GM19467 (cell line): ENCODE results near the gene CLMP.
"Not testable (repeated sequence)": the region's sequence is repeated elsewhere in the genome, so short reads cannot be mapped to it uniquely, and the experiment has no call there.

Experiments
- ATAC-seq: cut with Tn5 transposase; IDR thresholded peaks from one replicate; pipeline ENCODE4 v1.9.1; 2021; ENCODE audit warnings: mild to moderate bottlenecking, moderate library complexity; ENCODE audit not compliant: unreplicated experiment

Gene CLMP

DNA sequence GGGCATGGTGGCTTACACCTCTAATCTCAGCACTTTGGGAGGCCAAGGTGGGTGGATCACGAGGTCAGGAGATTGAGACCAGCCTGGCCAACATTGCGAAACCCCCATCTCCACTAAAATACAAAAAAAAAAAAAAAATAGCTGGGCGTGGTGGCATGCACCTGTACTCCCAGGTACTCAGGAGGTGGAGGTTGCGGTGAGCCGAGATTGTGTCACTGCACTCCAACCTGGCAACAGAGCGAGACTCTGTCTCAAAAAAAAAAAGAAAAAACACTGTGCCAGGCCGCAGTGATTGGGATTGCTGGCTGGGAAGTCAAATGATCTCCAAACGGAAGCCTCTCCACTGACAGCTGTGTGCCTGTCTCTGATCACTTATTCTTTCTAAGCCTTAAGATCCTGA, 104.9 kb downstream of the CLMP start:
- ATAC-seq: not testable (repeated sequence)

DNA sequence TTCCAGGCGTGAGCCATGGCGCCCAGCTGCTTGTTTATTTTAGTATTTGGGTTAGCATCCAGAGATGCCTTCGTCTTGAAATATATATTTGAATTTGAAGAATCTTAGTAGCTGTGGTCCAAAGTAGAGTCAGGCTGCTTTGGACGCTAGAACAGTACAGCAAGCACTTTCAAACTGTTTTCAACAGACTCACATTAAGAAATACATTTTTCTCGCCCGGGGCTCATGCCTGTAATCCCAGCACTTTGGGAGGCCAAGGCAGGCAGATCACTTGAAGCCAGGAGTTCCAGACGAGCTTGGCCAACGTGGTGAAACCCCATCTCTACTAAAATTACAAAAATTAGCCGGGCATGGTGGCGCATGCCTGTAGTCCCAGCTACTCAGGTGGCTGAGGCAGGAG, 106.2 kb downstream of the CLMP start:
- not testable (repeated sequence) for ATAC-seq

DNA sequence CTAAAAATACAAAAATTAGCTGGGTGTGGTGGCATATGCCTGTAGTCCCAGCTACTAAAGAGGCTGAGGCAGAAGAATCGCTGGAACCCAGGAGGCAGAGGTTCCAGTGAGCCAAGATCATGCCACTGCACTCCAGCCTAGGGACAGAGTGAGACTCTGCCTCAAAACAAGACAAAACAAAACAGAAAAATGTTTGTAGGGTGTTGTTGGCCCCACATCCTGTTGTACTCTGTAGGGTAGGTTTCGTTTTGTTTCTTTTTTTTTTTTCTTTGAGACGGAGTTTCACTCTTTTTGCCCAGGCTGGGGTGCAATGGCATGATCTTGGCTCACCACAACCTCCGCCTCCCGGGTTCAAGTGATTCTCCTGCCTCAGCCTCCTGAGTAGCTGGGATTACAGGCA, 107.4 kb downstream of the CLMP start:
- peak; percentile 88 for ATAC-seq

DNA sequence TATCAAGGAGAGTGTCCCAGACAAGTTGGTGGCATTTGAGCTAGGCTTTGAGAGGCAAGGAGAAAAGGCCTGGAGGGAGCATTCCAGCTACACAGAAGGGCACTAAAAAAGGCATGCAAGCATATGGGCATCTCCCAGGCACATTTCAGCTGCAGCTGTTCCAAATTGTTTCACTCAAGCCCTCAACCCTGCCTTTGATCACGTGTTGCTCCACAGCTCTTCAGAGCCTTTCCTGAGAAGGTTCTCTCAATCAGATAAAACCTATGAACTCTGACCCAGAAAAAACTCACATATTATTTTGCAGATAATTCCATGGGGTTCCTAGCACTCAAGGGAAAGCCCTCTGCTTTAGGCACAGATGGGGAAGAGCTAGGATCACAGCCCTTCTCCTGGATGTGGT, 108.7 kb downstream of the CLMP start:
- ATAC-seq: no peak

DNA sequence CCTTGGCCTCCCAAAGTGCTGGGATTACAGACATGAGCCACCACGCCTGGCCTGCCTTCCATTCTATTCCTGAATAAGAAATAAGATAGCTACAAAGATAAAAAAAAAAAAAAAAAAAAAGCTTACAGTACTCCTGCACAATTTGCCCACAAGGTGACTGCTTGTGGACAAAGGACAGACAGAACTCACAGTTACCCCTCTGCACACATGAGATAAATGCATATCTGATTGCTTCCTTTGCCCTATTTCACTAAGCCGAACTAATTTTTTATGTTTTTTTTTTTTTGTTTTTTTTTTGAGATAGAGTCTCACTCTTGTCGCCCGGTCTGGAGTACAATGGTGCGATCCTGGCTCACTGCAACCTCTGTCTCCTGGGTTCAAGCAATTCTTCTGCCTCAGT, 109.6 kb downstream of the CLMP start:
- no peak for ATAC-seq

DNA sequence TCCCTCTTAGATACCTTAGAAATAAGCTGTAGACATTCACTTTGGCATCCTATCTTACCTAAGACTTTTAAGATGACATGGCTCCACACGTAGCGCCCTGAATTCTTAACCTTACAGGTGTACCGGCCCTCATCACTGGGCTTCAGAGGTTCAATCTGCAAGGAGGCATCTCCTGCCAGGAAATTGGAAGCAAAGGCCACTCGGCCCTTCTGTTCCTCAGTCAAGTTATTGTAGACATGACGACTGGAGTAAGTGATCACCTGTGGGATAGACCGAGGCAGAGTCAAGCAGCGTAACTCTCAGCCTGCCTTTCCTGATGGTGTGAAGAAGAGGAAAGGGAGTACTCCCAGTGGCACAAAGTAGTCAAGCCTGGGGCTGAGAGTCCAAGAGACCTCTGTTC, 110.6 kb downstream of the CLMP start:
- no peak for ATAC-seq

DNA sequence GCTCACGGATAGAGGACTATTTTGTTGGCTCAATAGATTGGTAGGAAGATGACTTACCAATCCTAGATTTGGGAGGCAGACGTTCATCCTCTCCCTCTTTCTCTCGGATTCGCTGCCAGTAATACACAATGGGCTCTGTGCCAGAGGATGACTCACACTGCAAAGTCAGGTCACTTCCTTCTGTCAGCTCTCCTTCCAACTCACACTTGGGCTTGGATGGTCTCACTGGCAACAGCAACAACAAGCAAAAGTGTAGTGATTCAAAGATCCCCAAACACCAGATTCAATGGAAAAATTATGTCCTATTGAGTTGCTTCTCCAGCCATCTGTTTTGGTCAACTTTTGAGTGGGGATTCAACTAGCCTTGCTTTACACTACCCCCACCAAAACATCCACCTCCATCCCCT, 111.4 kb downstream of the CLMP start:
- ATAC-seq: no peak

DNA sequence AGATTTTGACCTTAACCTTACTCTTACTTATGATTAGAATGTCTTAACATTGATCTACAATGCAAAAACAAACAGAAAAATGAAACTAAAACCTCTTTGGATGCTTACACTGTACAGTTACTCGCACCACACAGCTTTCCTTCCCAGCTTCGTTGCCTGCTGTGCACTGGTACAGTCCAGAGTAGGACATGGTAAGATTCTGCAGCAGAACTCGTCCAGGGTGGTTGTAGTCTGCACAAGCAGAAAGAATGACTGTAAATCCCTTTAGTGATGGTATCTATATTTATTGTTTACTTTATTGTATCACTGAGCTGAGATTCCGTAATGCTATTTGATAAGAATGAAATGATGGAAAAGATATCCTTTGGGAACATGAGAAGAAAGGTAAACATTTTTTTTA, 112.1 kb downstream of the CLMP start:
- no peak for ATAC-seq

DNA sequence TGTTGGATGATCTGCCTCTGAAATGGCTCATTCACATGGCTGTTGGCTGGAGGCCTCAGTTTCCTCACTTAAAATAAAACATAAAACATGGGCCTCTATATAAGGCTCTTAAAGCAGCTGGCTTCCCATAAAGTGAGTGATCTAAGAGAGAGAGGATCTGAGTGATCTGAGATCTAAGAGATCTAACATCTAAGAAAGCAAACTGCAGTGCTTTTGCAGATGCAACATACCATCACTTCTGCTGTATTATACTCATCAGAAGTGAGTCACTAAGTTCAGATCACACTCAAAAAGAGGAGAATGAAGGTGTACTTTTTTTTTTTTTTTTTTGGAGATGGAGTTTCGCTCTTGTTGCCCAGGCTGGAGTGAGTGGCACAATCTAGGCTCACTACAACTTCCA, 115.0 kb downstream of the CLMP start:
- no peak for ATAC-seq

DNA sequence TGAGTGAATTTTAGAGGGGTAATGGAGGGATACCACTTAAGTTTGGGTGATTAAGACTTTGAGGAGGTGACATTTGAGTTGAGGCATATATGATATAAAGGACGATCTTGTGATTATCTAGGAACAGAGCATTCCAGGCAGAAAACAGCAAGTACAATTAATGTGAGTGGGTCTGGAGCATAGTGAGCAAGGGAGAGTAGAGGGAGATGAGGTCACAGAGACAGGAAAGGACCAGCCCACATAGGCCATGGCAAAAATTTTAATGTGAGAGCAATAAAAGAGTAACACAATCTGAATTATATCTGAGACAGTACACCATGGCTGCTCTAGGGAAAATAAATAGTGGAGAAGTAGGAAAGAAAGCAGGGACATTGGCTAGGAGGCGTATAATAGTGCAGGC, 118.6 kb downstream of the CLMP start:
- no peak for ATAC-seq

DNA sequence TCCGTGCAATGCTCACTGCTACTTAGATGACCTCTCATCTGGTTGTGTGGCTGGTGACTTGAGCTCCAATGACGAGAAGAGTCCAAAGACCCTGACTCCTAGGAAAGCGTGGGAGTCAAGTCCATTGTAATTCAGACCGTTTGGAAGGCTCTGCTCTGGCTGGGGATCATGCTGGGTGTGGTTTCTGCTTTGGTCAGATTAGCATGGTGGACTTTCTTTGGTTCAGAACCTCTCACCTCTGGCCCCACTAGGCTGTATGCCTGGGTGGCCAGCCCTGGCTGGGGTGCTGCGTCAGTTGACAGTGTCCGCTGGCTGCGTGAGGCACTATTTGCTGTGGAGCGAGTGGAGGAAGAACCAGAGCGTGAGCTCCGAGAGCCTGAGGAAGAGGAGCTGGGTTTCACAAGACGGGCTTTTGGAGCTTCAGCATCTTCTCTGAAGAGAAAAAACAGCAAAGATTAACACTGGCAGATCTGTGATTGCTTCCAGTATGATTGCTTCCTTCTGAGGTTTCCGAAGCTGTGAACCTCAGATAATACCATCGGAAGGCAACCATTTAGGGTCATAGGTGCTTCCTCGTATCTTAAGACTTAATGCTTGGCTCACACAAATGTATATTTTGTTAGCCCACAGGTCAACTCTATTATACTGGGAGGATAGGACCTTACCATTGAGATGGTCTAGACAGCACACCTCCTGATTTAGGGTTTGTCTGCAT, 121.5 kb downstream of the CLMP start:
- ATAC-seq: no peak

DNA sequence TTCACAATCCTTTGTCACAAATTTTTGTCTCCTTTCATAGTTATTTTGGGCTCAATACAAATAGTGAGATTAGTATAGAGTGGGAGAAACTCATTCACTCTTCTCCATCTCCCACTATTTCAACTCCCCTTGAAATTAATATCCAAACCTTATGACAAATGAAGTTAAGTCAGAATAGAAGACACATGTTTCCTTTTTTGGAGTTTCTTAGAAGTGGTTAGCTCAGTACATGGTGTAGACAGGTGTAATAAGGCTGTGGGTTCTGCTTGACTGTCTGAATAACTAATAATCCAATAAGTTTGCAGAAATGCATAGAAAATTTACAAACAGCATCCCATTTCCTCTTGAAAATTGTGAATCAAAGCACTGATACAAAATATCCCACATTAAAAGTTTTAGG, 122.3 kb downstream of the CLMP start:
- no peak for ATAC-seq

DNA sequence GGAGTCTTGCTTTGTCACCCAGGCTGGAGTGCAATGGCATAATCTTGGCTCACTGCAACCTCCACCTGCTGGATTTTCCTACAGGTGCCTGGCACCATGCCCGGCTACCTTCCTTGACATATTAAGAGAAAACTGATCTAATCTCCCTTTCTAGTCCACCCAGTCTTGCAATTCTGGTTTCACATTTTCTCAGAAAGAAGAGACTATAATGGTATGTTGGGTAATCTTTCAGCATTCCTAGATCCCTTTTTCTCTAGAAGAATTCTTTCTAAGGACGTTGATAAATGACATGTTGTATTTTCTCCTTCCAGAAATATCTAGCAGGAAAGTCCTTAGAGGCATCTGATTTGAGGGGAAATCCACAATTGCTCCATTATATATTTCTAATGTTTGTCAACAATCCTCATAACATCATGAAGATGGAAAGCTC, 122.7 kb downstream of the CLMP start:
- no peak for ATAC-seq

DNA sequence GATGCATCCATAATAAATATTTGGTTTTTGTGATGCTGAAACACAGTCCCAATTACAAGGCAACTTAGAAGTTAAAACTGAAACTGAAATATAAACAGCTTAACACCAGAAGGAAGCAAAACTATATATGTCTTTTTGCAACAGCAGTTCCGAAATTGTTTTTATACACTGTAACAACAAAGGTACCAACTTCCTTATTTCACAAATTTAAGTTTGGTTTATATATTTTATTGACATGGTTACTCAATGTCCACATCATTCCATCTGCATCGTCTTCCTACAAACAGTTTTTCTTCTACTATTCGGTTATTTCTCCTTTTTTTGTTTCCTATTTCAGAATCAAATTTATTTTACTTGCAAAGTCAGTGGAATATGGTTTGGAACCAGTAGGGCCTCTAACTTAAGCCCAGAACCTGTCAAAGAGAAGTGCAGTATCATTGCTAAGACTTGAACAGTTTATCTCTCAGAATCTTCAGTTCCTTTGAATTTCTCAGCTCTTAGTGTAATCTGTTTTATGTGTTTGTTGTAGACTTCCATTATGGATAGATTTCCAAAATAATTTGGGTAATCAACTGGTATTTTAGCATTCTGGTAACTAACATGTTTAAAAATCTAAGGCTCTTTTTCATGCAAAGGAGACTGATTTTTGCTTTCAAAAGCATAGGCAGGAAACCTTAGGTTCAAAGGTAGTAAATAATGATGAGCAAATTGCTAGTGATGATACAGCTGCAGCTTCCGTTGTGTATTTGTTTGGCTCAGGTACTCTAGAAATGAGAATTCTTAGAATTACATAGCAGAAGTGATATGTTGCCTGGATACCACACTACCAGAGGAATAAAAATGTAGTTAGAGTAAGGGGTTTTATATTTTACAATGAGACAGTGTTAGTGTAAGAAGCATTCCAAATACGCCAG, 124.9 kb downstream of the CLMP start:
- peak; percentile 58 for ATAC-seq

DNA sequence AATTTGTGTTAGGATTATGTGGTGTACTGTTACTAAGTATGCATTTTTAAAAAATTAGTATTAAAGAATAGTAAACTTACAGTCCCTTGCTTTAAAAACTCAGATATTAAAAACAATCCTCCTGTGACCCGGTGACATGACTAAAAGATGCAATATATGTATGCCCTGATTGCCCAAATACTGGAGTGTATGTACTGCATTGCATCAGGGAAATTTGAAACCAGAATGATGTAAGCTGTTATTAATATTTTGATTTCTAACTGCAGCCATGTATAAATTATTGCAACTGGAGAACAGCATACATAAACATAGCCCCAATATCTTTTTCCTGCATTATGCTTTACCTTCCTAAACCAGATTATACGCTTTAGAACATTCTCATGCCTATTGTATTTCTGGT, 129.4 kb downstream of the CLMP start:
- no peak for ATAC-seq

DNA sequence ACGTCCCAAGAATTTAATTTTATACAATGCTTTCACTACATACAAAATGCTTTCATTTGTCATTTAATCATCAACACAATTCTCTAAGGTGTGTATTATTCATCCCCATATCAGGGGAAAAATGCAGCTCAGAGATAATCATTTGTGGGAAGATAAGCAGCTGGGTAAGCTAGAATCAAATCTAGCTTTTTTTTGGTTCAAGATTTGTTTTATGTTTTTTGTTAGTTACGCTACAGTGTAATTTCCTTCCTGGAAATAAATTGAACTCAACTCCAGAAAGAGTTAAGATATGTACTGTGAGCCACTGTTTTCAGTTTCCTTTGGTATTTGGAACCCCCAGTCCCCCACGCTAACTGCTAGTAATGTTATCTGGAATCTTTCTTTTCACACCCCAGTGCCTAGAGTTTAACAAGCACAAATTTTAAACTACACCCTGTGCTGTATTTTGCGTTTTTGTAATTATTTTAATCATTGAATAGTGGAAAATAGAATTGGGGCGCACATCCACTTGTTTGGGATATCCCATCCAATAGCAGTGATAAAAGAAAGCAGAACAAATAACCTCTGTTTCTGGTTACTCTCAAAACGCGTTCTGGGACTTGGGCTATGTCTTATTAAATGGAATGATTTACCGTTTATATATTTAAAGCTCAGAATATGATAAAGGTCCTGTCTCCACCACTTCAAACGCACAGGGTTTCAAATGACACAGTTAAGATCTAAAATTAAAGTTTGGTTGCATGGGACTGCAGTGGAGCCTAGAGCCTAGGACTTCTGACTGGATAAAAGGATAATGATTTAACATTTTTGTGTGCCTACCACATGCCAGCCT, 131.0 kb downstream of the CLMP start:
- ATAC-seq: no peak

DNA sequence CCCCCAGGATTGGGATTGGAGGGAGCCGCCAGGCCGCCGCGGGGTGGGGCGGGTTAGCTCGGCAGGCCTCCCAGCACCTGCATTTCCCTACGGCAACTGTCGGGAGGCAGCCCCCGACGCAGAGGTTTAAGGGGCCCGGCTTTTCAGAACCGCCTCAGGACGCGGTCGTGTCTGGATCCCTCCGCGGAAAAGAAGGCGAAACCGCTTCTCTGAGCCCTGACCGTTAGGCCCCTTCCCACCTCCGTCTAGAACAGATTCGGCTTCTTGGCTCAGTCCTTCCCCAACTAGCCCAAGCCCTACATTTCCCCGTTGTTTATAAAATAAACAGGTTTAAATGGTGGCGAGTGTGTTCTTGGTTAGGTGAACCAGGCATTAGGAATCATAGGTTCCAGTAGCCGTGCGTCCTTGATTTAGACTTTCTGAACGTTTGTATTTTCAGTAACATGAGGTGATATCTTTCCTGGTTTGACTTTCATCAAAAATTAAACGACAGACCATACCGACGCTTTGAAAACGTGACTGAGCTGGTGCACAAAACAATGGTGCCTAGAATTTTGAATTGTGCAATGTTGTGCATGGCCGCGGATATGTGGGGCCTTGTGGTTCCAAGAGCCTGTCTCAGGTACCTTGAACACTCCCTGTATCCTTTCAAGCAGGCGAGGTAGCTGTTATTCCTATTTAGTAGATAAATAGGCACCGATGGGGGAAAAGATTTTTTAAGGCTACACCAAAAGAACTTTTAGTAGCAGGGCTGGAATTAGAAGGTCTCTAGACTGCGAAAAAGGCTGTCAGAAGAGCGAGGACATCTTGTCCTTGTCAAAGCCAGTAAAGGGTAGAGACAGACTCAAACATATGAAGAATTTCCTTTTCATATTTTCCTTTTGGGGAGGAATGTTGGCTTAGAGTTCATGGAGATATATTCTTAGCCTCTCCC, 131.9 kb downstream of the CLMP start:
- ATAC-seq: no peak

DNA sequence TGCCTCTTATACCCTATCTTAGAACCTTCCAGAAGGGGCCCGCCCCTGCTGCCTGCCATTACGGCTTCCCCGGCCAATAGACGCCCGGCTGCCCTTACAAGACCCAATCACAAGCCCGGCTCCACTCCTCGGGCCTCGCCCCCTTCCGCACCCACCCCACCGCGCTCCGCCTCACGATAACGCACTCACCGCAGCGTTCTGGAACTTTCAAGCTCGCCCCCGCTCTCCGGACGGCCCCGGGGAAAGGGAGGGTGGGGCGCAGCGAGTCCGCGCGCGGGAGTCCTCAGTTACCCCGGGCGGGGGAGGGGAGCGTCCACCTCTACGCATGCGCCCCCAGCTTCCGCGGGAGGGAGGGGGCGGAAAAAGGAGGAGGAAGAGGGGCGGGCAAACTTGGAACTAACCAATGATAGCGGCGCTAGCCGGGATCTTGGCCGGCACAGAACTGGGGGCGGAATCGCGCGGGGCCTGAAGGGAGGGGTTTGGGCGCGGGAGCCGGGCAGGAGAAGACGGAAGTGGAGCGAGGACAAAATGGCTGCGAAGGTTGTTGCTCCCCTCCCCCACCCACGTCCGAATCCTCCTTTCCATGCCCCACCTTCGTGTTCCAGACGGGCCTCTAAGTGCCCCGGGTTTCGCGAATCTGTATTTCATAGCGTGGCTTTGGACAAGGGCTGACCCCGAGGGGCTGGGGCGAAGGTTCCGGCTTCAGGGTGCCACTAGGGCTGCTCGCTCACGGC, 132.7 kb downstream of the CLMP start:
- peak; percentile 85 for ATAC-seq

DNA sequence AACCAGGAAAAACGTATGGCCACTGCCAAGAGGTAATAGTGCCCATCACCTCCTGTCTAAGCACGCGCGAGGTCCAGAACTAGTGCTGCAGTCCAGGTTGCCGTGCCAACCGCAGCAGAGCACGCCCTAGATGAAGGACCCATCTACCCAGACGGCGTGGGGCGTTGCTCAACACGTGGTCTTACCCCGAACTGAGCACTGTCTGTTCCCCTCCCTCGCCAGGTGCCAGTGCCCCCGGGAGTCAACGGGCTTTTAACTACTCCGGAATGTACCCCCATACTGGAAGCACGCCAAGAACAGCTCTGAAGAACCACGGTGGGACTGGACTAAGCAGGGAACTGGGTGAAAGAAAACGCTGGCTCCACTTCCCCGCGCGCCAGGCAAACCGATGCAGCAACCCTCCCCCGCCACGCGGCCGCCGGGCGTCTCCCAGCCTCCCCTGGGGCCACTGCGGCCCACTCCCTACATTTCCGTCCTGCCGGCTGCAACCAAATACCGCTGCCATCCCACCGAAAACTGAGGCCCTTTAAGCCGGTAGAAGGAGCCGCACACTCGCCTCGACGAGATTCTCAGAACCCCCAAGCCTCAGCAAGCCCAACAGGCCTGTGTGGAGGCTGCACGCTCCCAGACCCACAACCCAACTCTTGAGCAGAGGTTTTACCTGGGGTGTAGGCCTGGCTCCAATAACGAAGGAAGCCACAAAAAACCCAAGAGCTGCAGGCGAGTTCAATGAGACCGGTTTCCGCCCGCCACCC, 133.5 kb downstream of the CLMP start, which contains the start of gene HSPA8:
TSS of gene HSPA8 (minus strand) at position 734 of the 755 bp plus-strand sequence. CDS start 812 bp downstream, outside the sequence.
- ATAC-seq: peak; percentile 11
